GM21786 (cell line): ENCODE measurements around the gene CHRNB4.

Experiments
- ATAC-seq: cut with Tn5 transposase; IDR thresholded peaks from one replicate; pipeline ENCODE4 v1.9.1; 2021; ENCODE audit not compliant: unreplicated experiment

Gene CHRNB4

GRCh38 chr15:78668987-78669386 is 28.0 kb upstream of the CHRNB4 start:
- ATAC-seq, result no peak

GRCh38 chr15:78667578-78668236 is 26.7 kb upstream of the CHRNB4 start:
- no peak for ATAC-seq

DNA sequence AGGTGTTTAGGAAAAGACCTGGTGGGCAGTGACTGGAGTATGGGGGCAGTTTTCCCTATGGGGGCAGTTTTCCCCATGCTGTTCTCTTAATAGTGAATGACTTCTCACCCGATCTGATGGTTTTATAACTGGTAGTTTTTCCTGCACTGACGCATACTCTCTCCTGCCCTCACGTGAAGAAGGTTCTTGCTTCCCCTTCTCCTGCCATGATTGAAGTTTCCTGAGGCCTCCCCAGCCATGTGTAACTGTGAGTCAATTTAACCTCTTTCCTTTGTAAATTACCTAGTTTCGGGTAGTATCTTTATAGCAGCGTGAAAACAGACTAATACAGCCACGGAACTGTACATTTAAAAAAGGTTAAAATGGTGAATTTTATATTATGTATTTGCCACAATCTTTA is 25.0 kb upstream of the CHRNB4 start:
- no peak for ATAC-seq

DNA sequence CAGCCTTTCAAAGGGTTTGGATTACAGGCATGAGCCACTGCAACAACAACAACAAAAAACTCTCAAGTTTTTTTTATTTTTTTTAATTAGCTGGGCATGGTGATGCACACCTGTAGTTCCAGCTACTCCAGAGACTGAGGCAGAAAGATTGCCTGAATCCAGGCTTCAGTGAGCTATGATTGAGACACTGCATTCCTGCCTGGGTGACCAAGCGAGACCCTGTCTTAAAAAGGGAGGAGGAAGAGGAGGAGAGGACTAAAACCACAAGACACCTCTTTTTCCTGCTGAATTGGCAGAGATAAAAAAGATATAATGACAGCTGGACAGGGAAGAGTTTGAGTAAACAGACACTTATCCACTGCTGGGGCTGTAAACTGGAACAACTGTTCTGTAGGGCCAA is 22.7 kb upstream of the CHRNB4 start:
- no peak for ATAC-seq

GRCh38 chr15:78662028-78662427 is 21.0 kb upstream of the CHRNB4 start:
- no peak for ATAC-seq

DNA sequence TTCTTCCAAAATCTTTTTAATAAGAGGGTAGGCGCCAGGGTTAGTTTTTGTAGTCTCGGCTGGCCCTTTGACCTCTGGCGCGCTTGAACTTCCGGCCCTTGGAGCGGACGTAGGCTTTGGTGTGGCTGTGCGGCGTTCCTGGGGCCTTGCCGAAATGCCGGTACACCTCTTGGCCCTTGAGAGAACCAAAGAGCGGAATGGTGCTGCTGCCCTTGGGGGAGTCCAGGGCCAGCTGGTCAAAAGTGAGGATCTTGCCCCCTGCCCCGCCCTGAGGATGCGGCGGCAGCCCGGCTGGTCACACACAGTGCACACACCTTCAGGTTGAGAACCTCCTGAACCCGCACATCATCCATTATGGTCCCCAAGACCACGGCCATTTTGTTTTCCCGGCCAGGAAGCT is 20.0 kb upstream of the CHRNB4 start:
- no peak for ATAC-seq

DNA sequence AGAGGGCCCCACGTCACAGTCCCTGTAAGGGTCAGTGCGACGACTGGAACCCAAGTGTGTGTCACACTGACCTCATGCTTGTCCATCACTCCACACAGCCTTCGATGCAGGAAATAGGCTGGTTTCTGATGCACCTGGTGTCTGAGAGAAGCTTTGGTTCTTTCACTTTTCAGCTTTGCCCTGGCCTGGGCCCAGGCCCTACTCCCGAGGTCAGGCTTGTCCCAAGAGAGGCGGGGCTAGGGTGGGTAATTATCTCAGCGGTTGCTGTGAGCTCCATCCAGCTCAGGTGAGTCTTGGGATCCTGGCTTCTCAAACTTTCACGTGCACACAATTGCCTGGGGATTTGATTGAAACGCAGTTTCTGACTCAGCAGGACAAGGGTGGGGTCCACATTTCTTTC is 19.6 kb upstream of the CHRNB4 start:
- ATAC-seq, result no peak

DNA sequence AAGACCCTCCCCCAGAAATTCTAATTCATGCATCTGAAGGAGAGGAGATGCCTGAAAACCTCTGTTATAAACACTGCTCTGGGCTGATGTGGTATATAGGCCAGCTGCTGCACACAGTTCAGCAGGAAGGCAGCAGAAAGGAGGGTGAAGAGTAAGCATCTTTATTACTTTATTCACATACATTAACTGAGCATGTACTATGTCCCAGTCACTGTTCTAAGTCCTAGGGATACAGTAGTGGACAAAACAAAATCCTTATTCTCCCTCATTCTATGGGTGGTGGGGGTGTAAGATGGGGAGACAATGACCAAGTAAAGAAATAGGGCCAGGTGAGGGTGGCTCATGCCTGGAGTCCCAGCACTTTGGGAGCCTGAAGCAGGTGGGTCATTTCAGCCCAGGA is 17.8 kb upstream of the CHRNB4 start:
- no peak for ATAC-seq

GRCh38 chr15:78654272-78654671 is 13.3 kb upstream of the CHRNB4 start:
- no peak for ATAC-seq

- no peak for ATAC-seq
Measured at GRCh38 chr15:78651930-78652615, 11.1 kb upstream of the CHRNB4 start.

DNA sequence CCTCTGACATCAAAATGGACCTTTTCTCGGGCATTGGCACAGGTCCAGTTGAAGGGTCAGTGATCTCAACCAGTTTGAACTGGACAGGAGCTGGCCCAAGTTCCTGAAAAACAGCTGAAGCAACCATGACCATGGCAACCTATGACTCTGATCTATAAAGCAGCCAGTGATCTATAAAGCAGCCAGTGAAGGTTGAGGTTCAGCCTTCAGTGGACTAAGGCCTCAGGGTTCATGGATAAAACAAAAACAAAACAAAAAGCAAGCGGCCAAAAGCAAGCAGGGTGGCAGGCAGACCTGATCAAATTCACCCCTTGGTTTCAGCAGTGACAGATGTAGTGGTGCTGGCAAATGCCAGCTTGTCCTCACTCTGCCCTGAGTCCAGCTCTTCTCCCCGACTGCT is 10.0 kb upstream of the CHRNB4 start:
- no peak for ATAC-seq

DNA sequence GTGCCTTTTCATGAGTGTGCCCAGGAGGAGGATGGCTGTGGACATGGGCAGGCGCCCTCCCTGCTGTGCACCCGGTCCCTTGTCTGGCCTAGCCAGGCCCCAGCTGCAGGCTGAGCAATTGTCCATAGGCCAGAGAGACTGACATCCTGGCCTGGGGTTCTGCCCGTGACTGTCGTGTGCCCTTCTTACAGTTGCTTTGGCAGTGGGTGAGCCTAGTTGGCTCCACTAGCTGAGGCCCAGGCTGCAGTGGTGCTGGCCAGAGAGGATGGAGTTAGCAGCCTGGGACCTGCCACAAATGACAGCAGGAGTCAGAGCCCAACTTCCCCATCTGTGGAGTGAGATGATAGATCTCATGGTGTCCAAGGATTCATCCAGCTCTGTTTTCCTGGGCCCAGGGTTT is 9.0 kb upstream of the CHRNB4 start:
- no peak for ATAC-seq

DNA sequence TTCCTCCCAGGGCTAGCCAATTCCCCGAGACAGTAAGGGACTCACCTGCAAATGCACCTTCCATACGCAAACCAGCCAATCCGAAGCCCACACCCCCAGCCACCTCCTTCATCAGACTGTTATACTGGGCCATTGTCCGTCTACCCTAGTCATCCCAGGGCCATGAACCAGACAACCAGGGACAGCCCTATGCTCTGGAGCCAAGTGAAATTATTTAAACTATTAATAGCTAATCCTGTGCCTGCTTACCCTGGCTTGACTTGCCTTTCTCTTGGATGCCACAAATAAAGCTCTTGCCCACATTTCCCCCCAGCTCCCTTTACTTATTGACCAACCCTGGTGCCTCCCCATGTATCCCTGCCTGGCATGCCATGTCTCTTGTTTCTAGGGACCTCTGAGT is 4.0 kb upstream of the CHRNB4 start:
- no peak for ATAC-seq

DNA sequence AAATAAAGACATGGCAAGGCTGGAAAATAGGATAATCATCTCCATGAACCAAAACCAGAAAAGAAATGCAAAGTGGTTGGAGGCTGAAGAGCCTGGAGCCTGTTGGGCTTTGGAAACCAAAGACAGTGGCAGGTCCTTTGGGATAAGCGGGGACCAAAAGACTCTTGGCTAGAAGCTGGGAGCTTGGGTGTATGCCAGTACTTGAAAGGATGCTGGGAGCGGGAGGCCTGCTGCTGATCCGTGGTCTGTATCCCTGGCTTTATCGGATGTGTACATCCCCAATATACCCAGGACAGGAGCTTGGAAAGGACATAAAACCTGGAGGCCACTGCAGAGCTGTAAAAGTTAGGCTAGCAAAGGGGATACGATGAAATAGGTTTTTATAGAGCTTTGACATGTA is 1.3 kb upstream of the CHRNB4 start:
- no peak for ATAC-seq

DNA sequence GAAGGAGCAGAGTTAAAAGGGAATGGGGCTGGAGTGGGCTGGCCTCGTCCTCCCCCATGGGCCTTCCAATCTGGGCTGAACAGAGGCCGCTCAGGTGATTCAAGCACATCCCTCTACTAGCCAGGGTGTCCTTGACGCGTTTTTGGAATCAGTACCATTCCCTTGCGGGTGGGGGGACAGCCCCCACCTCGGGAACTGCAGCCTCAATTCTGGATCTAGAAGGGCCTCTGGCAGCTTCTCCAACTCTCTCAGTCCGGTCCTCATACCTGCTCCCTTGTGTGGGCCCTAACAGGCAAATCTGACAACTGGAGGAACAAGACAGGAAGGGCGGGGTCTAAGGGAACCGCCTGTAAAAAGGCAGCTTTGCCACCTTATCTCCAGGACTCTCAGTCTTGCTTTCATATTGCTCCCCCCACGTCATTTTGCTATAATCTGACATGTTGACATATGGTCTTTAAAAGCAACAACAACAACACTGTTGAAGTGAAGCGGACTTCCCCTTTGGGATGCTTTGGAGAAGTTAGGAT is 802 bp upstream of the CHRNB4 start:
- ATAC-seq, result no peak

DNA sequence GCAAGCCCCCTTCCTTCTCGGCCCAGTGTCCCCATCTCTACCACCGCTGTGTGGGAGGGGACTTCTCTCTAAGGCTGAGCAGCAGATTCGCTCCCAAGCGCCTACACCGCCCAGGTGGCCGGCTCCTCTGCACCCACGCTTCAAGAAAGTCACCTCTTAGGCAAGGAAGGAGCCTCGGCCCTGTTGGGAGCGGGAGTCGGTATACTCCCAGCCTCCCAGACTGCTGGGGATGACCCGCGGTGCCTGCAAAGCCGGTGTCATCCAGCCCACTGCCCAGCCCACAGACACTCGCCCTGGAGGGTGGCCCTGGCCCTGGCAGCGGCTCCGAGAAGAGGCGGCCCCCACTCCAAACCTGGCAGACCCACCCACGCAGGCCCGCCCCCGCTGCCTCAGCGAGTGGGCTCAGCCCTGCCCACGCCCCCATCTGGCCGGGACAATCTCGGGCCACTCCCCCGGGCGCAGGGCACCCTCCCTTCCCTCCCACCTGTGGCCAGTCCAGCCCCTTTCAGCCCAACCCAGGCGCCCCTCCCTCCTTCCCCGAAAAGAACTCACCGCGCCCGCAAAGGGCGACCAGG is 396 bp downstream of the CHRNB4 start:
- no peak for ATAC-seq

- ATAC-seq, result no peak
Measured at GRCh38 chr15:78638658-78639314, 2.2 kb downstream of the CHRNB4 start.

- no peak for ATAC-seq
Measured at GRCh38 chr15:78637776-78638435, 3.1 kb downstream of the CHRNB4 start.

DNA sequence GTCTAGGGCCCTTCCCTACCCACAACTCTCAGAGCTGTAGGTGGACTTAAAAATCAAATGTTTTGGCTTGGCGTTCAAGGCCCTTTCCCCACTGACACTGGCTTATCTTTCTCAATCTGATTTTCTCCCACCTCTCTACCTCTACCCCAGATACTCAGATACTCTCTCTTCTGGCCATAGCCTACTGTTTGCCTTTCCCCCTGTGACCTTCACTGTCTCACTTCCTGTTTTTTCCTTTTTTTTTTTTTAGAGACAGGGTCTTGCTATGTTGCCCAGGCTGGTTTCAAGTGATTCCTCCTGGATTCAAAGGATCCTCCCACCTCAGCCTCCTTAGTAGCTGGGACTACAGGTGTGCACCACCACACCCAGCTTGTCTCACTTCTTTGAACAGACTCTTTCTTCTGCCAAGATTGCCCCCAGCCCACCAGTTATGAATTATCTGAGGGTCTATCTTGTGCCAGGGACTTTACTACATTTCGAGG is 4.6 kb downstream of the CHRNB4 start:
- ATAC-seq, result no peak

GRCh38 chr15:78635346-78635745 is 5.7 kb downstream of the CHRNB4 start:
- ATAC-seq, result no peak
